GM19043 (cell line): ENCODE data around the gene CZIB.

Experiments
- ATAC-seq: cut with Tn5 transposase; IDR thresholded peaks from one replicate; pipeline ENCODE4 v1.9.1; 2021; ENCODE audit warnings: low read depth; ENCODE audit not compliant: unreplicated experiment

CZIB gene

GRCh38 chr1:53220171-53220961 lies at the start of gene CZIB:
TSS of gene CZIB (minus strand) at chr1:53220634. CDS start at chr1:53220575, 59 bp downstream.
- ATAC-seq, result peak; percentile 90

DNA sequence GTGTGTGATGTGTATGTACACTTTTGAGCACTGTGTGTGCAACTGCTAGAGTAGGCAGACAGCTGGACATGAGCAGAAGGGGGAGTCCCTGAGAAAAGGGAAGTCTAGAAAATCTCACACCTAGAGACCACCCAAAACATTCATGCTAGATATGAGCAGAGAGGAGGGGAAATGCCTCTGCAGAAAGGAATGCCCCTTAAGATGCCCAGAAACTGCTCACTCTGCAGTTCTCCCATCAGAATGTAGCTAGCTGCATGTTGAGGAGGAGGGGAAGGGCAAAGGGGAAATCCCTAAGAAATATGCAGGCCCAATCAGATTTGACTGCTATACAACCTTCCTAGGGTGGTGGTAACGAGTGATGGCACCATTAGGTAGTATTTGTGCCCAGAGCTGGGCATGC lies 49.7 kb upstream of the CZIB start:
- ATAC-seq, result no peak

DNA sequence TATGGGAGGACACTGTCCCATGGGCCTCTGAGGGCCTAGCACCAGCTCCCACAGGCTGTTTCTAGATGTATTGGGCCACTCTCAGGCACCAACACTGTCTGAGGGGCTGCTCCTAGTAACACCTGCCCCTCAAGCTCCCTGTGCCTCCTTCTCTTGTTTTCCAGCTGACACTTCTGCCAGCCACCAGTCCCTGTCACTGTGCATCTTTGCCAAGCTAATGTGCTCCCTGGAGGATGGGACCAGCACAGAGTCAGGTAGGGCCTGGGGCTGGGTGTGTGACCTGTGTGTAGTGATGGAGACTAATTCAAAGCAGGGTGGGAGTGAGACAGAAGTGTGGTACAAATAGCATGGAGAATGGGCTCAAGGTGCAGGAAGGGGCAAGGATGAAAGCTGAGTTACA lies 47.3 kb upstream of the CZIB start:
- ATAC-seq, result no peak

GRCh38 chr1:53266038-53266437 lies 45.6 kb upstream of the CZIB start:
- no peak for ATAC-seq

GRCh38 chr1:53265581-53265980 lies 45.1 kb upstream of the CZIB start:
- no peak for ATAC-seq

- ATAC-seq, result no peak
These were observed 43.6 kb upstream of the CZIB start for GRCh38 chr1:53264048-53264447.

DNA sequence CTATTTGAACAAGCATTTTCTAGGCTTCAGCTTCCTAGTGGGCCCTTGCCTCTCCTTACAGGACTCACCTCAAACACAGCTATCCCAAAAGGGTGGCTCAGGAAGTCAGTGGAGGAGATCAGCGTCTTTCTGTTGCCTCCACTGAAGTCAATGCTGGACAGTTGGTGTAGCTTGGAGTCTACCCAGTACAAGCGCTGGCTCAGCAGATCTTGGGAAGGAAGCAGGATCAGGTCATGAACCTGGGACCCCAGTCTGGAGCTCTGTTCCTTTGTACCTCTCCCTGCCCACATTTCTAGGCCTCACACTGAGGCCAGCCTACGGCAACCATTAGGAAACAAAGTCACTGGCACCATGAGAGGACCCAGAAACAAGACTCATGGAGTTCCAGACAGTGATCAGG lies 41.6 kb upstream of the CZIB start:
- ATAC-seq, result no peak

- no peak for ATAC-seq
These were observed 40.3 kb upstream of the CZIB start for GRCh38 chr1:53260631-53261247.

GRCh38 chr1:53259932-53260331 lies 39.5 kb upstream of the CZIB start:
- ATAC-seq, result peak; percentile 91

DNA sequence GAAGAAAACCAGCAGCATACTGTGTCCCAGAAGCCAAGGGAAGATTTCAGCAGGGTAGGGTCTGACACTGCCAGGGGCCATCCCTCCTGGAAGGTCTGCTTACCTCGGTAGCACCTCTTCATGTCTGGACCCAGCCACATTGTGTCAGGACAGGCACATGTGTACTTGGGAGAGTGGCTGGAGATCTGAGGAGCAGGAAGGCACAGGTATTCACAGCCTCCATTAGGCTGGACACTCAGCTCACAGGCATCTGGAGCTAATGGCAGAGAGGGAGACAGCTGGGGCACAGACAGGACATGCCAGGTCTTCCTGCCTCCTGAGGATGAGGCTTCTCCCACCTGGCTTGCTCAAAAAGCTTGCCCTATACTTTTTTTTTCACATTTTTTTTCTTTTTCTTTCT lies 37.8 kb upstream of the CZIB start:
- no peak for ATAC-seq

DNA sequence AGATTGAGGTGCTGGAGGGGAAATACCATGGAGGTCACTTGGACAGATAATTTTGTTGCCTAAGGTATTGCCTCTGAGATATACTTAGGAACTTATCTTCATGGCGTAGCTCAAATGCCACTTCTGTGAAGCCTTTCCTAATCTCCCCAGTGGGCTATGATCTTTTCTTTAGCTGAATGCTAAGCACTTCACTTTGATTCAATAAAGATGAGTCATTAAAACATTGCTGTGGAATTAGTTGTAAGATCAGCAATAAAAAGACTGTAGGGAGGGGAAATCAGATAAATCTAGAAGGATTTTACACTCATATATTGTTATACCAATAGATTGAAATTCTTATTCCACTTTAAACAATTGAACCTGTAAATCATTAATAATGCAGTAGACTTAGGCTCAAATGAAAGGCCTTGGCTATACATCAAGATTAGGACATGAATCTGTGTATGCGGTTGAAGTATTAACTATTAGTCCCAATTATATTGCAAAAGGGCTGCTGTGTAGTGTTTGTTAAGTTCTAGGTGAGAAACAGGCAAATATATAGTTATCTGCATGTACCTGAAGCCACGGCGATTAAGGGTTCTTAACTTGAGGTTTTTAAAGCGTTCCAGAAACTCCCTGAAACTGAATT lies 37.1 kb upstream of the CZIB start:
- no peak for ATAC-seq

GRCh38 chr1:53256511-53257453 lies 36.3 kb upstream of the CZIB start:
- ATAC-seq, result no peak

GRCh38 chr1:53255031-53255430 lies 34.6 kb upstream of the CZIB start:
- ATAC-seq, result no peak

GRCh38 chr1:53254011-53254640 lies 33.7 kb upstream of the CZIB start:
- ATAC-seq, result no peak

- no peak for ATAC-seq
These were observed 29.9 kb upstream of the CZIB start for GRCh38 chr1:53250325-53250724.

GRCh38 chr1:53249706-53250105 lies 29.3 kb upstream of the CZIB start:
- no peak for ATAC-seq

- no peak for ATAC-seq
These were observed 26.1 kb upstream of the CZIB start for GRCh38 chr1:53246261-53247134.

- no peak for ATAC-seq
These were observed 23.7 kb upstream of the CZIB start for GRCh38 chr1:53244141-53244540.

DNA sequence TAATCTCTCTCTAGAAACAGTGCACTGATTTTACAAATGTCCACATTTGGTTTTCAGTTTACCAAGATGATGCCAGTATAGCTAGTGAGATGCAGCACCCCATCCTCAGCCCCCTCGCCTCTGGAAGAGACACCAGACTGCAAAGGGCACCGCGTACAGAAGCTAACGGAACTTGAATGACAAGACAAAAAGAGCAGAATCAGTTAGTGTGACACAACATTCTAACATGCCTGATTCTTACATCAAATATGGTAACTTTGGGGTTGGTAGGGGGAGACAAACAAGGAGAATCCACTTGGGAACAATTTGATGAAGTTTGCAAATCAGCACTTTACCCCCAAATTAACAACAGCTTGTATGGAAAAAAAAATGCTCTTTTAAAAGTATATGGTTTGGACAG lies 21.9 kb upstream of the CZIB start:
- ATAC-seq, result no peak
